ENCODE measurements around the gene EXT2.

GRCh38 chr11:44207292-44207691, 111.8 kb downstream of the EXT2 start:
- TF ChIP-seq, protein P1, sequence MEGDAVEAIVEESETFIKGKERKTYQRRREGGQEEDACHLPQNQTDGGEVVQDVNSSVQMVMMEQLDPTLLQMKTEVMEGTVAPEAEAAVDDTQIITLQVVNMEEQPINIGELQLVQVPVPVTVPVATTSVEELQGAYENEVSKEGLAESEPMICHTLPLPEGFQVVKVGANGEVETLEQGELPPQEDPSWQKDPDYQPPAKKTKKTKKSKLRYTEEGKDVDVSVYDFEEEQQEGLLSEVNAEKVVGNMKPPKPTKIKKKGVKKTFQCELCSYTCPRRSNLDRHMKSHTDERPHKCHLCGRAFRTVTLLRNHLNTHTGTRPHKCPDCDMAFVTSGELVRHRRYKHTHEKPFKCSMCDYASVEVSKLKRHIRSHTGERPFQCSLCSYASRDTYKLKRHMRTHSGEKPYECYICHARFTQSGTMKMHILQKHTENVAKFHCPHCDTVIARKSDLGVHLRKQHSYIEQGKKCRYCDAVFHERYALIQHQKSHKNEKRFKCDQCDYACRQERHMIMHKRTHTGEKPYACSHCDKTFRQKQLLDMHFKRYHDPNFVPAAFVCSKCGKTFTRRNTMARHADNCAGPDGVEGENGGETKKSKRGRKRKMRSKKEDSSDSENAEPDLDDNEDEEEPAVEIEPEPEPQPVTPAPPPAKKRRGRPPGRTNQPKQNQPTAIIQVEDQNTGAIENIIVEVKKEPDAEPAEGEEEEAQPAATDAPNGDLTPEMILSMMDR (conservative IDR thresholded peaks at IDR 0.05; ENCODE audit: low read length), result no peak
- no peak for TF ChIP-seq EZH2phosphoT487 (IDR thresholded peaks at IDR 0.05; ENCODE audit: borderline replicate concordance)

Data from Loucy (cell line).